AG04450 (cell line): Measurements from ENCODE around the gene VSTM4. TPM values are rescaled to one million over a fixed set of nuclear protein-coding genes. Genes with fewer than 3 reads are reported as not detected.

ENCODE experiments used
- CTCF ChIA-PET: fragments of 300-600, 350-600 bp; formaldehyde crosslinking; extraction: SDS; loops from one replicate; lab custom pipeline; 2022; ENCODE audit warnings: antibody characterized with exemption, inconsistent platforms; lab: Charles Lee
- POLR2A ChIA-PET: fragments of 350-600 bp; formaldehyde crosslinking; extraction: SDS; loops from one replicate; lab custom pipeline; 2021; ENCODE audit warnings: antibody characterized with exemption, inconsistent platforms; lab: Yijun Ruan, JAX
- DNase-seq: peaks from one replicate; pipeline ENCODE4 v3.0.0-alpha.2; 2011; ENCODE audit warnings: low read depth, low spot score
- H3K27ac ChIP-seq: one replicate; pipeline ENCODE4 v1.5.1; 2012; ENCODE audit warnings: low read depth, low read length, control low read depth
- H3K27me3 ChIP-seq: one replicate; pipeline ENCODE4 v1.6.0; 2012; ENCODE audit warnings: low read length; ENCODE audit not compliant: control insufficient read depth, insufficient read depth
- H3K4me3 ChIP-seq: 2 replicates; pipeline ENCODE4 v1.5.1; 2011; ENCODE audit warnings: mild to moderate bottlenecking, low read depth, low read length, control low read depth
- H3K9me3 ChIP-seq: 2 replicates; pipeline ENCODE4 v1.5.1; 2012; ENCODE audit warnings: low read length; ENCODE audit not compliant: control insufficient read depth, insufficient read depth
- CTCF ChIP-seq: IDR thresholded peaks from 2 replicates; pipeline ENCODE4 v1.5.1; 2011; ENCODE audit warnings: low read depth, low read length, control low read depth, inconsistent platforms
- polyA plus RNA-seq: library from polyadenylated mRNA; depleted of rRNA; stranded (reverse); fragments of >200 nt; gene quantifications from 2 replicates; pipeline ENCODE4 v1.2.3, GENCODE V29; 2011; rRNA removed
- small RNA-seq: library from RNA; depleted of rRNA; stranded (forward); fragments of <200 nt; gene quantifications from one replicate; pipeline ENCODE3, GENCODE V24; 2012; ENCODE audit warnings: low read depth; ENCODE audit not compliant: insufficient read length

Gene VSTM4
- polyA plus RNA-seq, 1 experiment = 3.6 TPM

GRCh38 chr10:48973065-48973464, 142.3 kb downstream of the VSTM4 start:
- ChIA-PET POLR2A (no interaction called here), CTCF (no interaction called here)
- H3K4me3 ChIP-seq = no peak overlapping the region
- peaks cover 2% of the 10 kb centered on the region; the same call in 1 of the 2 replicates for H3K9me3 ChIP-seq
- DNase-seq = no peak
- H3K27ac ChIP-seq = no peak overlapping the region
- H3K27me3 ChIP-seq = peaks cover 2% of the 10 kb centered on the region
- no peak for TF ChIP-seq CTCF

GRCh38 chr10:48970654-48971053, 144.7 kb downstream of the VSTM4 start:
- no peak for TF ChIP-seq CTCF
- CTCF ChIA-PET = no interaction called here
- no peak overlapping the region for H3K4me3 ChIP-seq
- H3K27me3 ChIP-seq = peaks cover 2% of the 10 kb centered on the region
- POLR2A ChIA-PET = no interaction called here
- peaks cover 2% of the 10 kb centered on the region; the same call in 1 of the 2 replicates for H3K9me3 ChIP-seq
- H3K27ac ChIP-seq = no peak overlapping the region
- DNase-seq = no peak

- no peak for DNase-seq
- peaks cover 2% of the 10 kb centered on the region for H3K27me3 ChIP-seq
- no peak overlapping the region for H3K4me3 ChIP-seq
- ChIA-PET POLR2A (no interaction called here), CTCF (no interaction called here)
- peaks cover 2% of the 10 kb centered on the region; the same call in 1 of the 2 replicates for H3K9me3 ChIP-seq
- no peak for TF ChIP-seq CTCF
- H3K27ac ChIP-seq = no peak overlapping the region
These were observed 145.3 kb downstream of the VSTM4 start for GRCh38 chr10:48970046-48970445.

- no peak overlapping the region for H3K27ac ChIP-seq
- peaks cover 2% of the 10 kb centered on the region for H3K27me3 ChIP-seq
- CTCF ChIA-PET = no interaction called here
- H3K4me3 ChIP-seq = no peak overlapping the region
- POLR2A ChIA-PET = no interaction called here
- peaks cover 2% of the 10 kb centered on the region; the same call in 1 of the 2 replicates for H3K9me3 ChIP-seq
- no peak for TF ChIP-seq CTCF
- no peak for DNase-seq
These were observed 147.3 kb downstream of the VSTM4 start for GRCh38 chr10:48968036-48968435.

GRCh38 chr10:48965460-48965859, 149.9 kb downstream of the VSTM4 start:
- DNase-seq = no peak
- no peak overlapping the region for H3K4me3 ChIP-seq
- H3K27me3 ChIP-seq = peaks cover 2% of the 10 kb centered on the region
- TF ChIP-seq CTCF = no peak
- H3K9me3 ChIP-seq = no peaks in the 10 kb centered on the region
- H3K27ac ChIP-seq = no peak overlapping the region
- CTCF ChIA-PET = no interaction called here
- POLR2A ChIA-PET = no interaction called here

Small RNA genes lying within 50 kb of the gene (small RNA-seq; reads per million reads assigned to genes)
- not detected for gene MIR4294

Other genes starting within 250 kb of the VSTM4 start
- gene LRRC18, start 175.7 kb downstream of the VSTM4 start, polyA plus RNA-seq = not detected in 2 replicates
- gene FAM170B, start 18.5 kb upstream of the VSTM4 start, polyA plus RNA-seq = not detected in 2 replicates
- not detected in 2 replicates for gene TMEM273, start 72.9 kb upstream of the VSTM4 start, polyA plus RNA-seq
- gene C10orf71, start 183.6 kb upstream of the VSTM4 start, polyA plus RNA-seq = not detected in 2 replicates